K562 (cell line): ENCODE data around the gene HAUS3. TPM values are rescaled to one million over a fixed set of nuclear protein-coding genes. Genes with fewer than 3 reads are reported as not detected.

Experiments
- FOS ChIP-seq: IDR thresholded peaks from 3 replicates; pipeline ENCODE4 v1.6.1; 2011; ENCODE audit not compliant: insufficient read length; ENCODE audit errors: extremely low read depth
- HNRNPUL1 ChIP-seq: fragments of 200-400 bp; formaldehyde crosslinking; IDR thresholded peaks from 2 replicates; pipeline ENCODE4 v1.6.1; 2017; ENCODE audit warnings: low read length
- KDM2B ChIP-seq: fragments of 250-450 bp; sonication (Bioruptor Pico); IDR thresholded peaks from 2 replicates; pipeline ENCODE4 v1.8.0; 2021; ENCODE audit warnings: mild to moderate bottlenecking, moderate library complexity
- MECOM ChIP-seq: fragments of 250-450 bp; sonication (Bioruptor Pico); IDR thresholded peaks from 2 replicates; pipeline ENCODE4 v1.8.0; 2022; ENCODE audit warnings: inconsistent platforms
- ZBTB1 ChIP-seq: sonication (generic); formaldehyde crosslinking; IDR thresholded peaks from 2 replicates; pipeline ENCODE4 v1.8.1; 2023; ENCODE audit warnings: missing genetic modification reagents, low read depth, mild to moderate bottlenecking, borderline replicate concordance
- polyA plus RNA-seq, 8 experiments: library from polyadenylated mRNA; depleted of rRNA in 4 of 8; stranded (reverse) in 5 of 8; unstranded in 3 of 8; fragments of >200 nt; fragmentation: Nextera tagmentation in 2 of 8; fragmentation: Illumina TruSeq in 1 of 8; extraction: Ambion mirVana in 2 of 8; extraction: Trizol in 1 of 8; gene quantifications; 2 replicates each; pipeline versions ENCODE4 v1.2.1 to v1.2.3, GENCODE V29; 2011 to 2014; ENCODE audit warnings: inconsistent platforms in 1 of 8, missing spikeins in 1 of 8
- total RNA-seq, 7 experiments: library from RNA; depleted of rRNA in 6 of 7; stranded (reverse); fragments of >200 nt in 6 of 7; fragmentation: Illumina TruSeq in 2 of 7; extraction: Trizol in 2 of 7; gene quantifications; 2 replicates each; pipeline versions ENCODE4 v1.2.1 to v1.2.3, GENCODE V29; 2011 to 2021; ENCODE audit warnings: low replicate concordance in 1 of 7
- TF ChIP-seq, protein P1 (sequence below): fragments of 250-450 bp; sonication (Bioruptor Pico); IDR thresholded peaks from 2 replicates; pipeline ENCODE4 v1.5.0; 2020; ENCODE audit warnings: mild to moderate bottlenecking, borderline replicate concordance
- TF ChIP-seq, protein P2 (sequence below): fragments of 450-650 bp; IDR thresholded peaks from 2 replicates; pipeline ENCODE4 v1.6.1; 2016
- TF ChIP-seq, protein P3 (sequence below), 3 experiments: fragments of 200-800 bp in 1 of 3; sonication (Bioruptor generic) in 1 of 3; sonication (generic) in 1 of 3; formaldehyde crosslinking in 1 of 3; IDR thresholded peaks; 2 replicates each; pipeline versions ENCODE4 v1.6.1 to v1.8.0; 2016 to 2022; ENCODE audit warnings: mild to moderate bottlenecking in 2 of 3, missing compliant biosample characterization in 2 of 3, missing genetic modification characterization in 2 of 3, missing genetic modification reagents in 1 of 3
- TF ChIP-seq, protein P4 (sequence below): fragments of 250-450 bp; sonication (Bioruptor Pico); IDR thresholded peaks from 2 replicates; pipeline ENCODE4 v1.8.0; 2021; ENCODE audit warnings: mild to moderate bottlenecking, moderate library complexity
- TF ChIP-seq, protein P5 (sequence below): fragments of 250-450 bp; sonication (Bioruptor Pico); IDR thresholded peaks from 2 replicates; pipeline ENCODE4 v1.5.1; 2021; ENCODE audit warnings: mild to moderate bottlenecking
- TF ChIP-seq, protein P6 (sequence below): sonication (generic); formaldehyde crosslinking; IDR thresholded peaks from 2 replicates; pipeline ENCODE4 v1.8.1; 2022; ENCODE audit warnings: missing genetic modification reagents
- TF ChIP-seq, protein P7 (sequence below), 2 experiments: fragments of 200-800 bp in 1 of 2; sonication (Bioruptor generic) in 1 of 2; sonication (generic) in 1 of 2; formaldehyde crosslinking in 1 of 2; IDR thresholded peaks in 1 of 2; conservative IDR thresholded peaks in 1 of 2; 2 replicates each; pipeline versions ENCODE4 v1.5.0 to v1.6.1; 2016 to 2020; ENCODE audit warnings: missing compliant biosample characterization in 1 of 2, missing genetic modification characterization in 1 of 2, missing genetic modification reagents in 1 of 2

Gene HAUS3
- total and polyA plus RNA-seq, 9 of the 15 experiments (the other 6 are each of a cell fraction or from before 2014, with no cell fraction given): 8.9 to 25.7 (median 21.5) TPM

DNA sequence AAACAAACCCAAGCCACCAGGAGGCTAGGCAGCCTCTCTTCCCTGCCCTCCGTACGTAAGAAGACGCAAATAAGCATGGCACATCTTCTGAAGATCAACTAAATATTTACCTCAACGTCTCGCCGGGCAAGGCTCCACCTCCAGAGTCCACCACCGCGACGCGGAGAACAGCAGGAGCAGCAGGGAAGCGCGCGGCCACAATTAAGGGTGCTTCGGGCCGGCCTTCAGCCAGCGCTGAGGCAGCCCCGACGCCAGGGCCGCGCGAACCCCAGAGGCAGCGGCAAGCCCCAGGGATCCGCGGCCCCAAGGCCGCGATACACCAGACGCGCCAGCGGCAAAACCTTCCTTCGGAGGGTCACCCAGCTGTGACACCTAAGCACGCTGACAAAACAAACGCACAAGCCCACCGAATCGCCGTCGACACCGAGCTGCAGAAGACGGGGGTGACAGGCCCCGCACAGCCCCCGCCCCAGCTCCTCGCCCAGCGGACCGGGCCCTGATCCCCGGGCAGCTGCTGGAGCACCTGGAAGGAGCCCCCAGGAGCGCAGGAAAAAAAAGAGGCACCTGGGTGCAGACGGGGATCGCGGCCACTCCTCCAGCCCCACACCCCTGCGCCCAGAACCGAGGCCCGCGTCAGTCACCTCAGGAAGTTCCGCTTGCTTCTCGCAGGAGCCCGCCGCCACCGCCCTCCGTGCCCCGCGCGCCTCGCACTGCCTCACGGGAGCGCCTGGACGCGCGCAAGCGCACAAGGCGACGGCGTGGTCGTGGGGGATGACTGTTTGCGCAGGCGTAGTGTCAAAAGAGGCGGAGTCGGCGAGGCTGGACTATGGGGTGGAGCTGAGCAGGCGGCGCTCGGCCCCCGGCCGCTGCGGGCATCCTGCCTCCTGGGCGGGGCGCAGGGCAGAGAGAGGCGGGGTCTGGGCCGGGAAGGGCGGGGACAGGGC, at the start of gene HAUS3, which contains the start of gene POLN (continued):
- TF ChIP-seq, protein P1, sequence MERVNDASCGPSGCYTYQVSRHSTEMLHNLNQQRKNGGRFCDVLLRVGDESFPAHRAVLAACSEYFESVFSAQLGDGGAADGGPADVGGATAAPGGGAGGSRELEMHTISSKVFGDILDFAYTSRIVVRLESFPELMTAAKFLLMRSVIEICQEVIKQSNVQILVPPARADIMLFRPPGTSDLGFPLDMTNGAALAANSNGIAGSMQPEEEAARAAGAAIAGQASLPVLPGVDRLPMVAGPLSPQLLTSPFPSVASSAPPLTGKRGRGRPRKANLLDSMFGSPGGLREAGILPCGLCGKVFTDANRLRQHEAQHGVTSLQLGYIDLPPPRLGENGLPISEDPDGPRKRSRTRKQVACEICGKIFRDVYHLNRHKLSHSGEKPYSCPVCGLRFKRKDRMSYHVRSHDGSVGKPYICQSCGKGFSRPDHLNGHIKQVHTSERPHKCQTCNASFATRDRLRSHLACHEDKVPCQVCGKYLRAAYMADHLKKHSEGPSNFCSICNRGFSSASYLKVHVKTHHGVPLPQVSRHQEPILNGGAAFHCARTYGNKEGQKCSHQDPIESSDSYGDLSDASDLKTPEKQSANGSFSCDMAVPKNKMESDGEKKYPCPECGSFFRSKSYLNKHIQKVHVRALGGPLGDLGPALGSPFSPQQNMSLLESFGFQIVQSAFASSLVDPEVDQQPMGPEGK (CRISPR knock-in tag): no peak
- TF ChIP-seq KDM2B (CRISPR knock-in tag): no peak
- TF ChIP-seq, protein P2, sequence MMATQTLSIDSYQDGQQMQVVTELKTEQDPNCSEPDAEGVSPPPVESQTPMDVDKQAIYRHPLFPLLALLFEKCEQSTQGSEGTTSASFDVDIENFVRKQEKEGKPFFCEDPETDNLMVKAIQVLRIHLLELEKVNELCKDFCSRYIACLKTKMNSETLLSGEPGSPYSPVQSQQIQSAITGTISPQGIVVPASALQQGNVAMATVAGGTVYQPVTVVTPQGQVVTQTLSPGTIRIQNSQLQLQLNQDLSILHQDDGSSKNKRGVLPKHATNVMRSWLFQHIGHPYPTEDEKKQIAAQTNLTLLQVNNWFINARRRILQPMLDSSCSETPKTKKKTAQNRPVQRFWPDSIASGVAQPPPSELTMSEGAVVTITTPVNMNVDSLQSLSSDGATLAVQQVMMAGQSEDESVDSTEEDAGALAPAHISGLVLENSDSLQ: peak; percentile 91
- TF ChIP-seq, protein P3, sequence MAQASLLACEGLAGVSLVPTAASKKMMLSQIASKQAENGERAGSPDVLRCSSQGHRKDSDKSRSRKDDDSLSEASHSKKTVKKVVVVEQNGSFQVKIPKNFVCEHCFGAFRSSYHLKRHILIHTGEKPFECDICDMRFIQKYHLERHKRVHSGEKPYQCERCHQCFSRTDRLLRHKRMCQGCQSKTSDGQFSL (CRISPR knock-in tag; IDR thresholded peaks at IDR 0.05): no peak
- TF ChIP-seq, protein P3 (tag; IDR thresholded peaks at IDR 0.05): no peak
- TF ChIP-seq MECOM (CRISPR knock-in tag): no peak
- TF ChIP-seq, protein P4, sequence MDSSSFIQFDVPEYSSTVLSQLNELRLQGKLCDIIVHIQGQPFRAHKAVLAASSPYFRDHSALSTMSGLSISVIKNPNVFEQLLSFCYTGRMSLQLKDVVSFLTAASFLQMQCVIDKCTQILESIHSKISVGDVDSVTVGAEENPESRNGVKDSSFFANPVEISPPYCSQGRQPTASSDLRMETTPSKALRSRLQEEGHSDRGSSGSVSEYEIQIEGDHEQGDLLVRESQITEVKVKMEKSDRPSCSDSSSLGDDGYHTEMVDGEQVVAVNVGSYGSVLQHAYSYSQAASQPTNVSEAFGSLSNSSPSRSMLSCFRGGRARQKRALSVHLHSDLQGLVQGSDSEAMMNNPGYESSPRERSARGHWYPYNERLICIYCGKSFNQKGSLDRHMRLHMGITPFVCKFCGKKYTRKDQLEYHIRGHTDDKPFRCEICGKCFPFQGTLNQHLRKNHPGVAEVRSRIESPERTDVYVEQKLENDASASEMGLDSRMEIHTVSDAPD (CRISPR knock-in tag): no peak
- TF ChIP-seq ZBTB1 (CRISPR knock-in tag): peak; percentile 71; the same call in 1 of the 2 replicates
- TF ChIP-seq FOS: no peak
- TF ChIP-seq, protein P5, sequence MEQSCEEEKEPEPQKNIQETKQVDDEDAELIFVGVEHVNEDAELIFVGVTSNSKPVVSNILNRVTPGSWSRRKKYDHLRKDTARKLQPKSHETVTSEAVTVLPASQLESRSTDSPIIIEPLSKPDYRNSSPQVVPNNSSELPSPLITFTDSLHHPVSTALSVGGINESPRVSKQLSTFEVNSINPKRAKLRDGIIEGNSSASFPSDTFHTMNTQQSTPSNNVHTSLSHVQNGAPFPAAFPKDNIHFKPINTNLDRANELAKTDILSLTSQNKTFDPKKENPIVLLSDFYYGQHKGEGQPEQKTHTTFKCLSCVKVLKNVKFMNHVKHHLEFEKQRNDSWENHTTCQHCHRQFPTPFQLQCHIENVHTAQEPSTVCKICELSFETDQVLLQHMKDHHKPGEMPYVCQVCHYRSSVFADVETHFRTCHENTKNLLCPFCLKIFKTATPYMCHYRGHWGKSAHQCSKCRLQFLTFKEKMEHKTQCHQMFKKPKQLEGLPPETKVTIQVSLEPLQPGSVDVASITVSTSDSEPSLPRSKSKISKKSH: no peak
- TF ChIP-seq HNRNPUL1: no peak
- TF ChIP-seq, protein P6, sequence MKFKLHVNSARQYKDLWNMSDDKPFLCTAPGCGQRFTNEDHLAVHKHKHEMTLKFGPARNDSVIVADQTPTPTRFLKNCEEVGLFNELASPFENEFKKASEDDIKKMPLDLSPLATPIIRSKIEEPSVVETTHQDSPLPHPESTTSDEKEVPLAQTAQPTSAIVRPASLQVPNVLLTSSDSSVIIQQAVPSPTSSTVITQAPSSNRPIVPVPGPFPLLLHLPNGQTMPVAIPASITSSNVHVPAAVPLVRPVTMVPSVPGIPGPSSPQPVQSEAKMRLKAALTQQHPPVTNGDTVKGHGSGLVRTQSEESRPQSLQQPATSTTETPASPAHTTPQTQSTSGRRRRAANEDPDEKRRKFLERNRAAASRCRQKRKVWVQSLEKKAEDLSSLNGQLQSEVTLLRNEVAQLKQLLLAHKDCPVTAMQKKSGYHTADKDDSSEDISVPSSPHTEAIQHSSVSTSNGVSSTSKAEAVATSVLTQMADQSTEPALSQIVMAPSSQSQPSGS (CRISPR knock-in tag): no peak
- TF ChIP-seq, protein P7, sequence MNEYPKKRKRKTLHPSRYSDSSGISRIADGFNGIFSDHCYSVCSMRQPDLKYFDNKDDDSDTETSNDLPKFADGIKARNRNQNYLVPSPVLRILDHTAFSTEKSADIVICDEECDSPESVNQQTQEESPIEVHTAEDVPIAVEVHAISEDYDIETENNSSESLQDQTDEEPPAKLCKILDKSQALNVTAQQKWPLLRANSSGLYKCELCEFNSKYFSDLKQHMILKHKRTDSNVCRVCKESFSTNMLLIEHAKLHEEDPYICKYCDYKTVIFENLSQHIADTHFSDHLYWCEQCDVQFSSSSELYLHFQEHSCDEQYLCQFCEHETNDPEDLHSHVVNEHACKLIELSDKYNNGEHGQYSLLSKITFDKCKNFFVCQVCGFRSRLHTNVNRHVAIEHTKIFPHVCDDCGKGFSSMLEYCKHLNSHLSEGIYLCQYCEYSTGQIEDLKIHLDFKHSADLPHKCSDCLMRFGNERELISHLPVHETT (CRISPR knock-in tag; conservative IDR thresholded peaks at IDR 0.05 in 1 of 2, IDR thresholded peaks at IDR 0.05 in 1 of 2): 0 out of 4 replicates have a peak, but pooled peaks of 1 of the 2 experiments have one; percentile 19
